Neuronal stem cell (in vitro differentiated cells): ENCODE measurements around the gene COX17.

ENCODE experiments used
- DNase-seq: peaks from one replicate; pipeline ENCODE4 v3.0.0-alpha.2; 2013; ENCODE audit warnings: low spot score
- H2AFZ ChIP-seq: one replicate; pipeline ENCODE4 v1.6.1; 2013; ENCODE audit warnings: mild to moderate bottlenecking, low read length, inconsistent platforms
- H2AK5ac ChIP-seq: 2 replicates; pipeline ENCODE4 v1.6.1; 2013; ENCODE audit warnings: low read depth, mild to moderate bottlenecking, inconsistent platforms, low read length, moderate library complexity, mixed read lengths
- H2BK120ac ChIP-seq: 2 replicates; pipeline ENCODE4 v1.6.1; 2013; ENCODE audit warnings: low read depth, mild to moderate bottlenecking, inconsistent platforms, low read length, moderate library complexity, mixed read lengths
- H2BK12ac ChIP-seq: one replicate; pipeline ENCODE4 v1.6.1; 2013; ENCODE audit warnings: low read length, inconsistent platforms
- H2BK15ac ChIP-seq: 2 replicates; pipeline ENCODE4 v1.6.1; 2013; ENCODE audit warnings: mild to moderate bottlenecking, low read length, inconsistent platforms, mixed read lengths
- H2BK5ac ChIP-seq: one replicate; pipeline ENCODE4 v1.6.1; 2013; ENCODE audit warnings: inconsistent platforms, mild to moderate bottlenecking, low read length, moderate library complexity
- H3K14ac ChIP-seq: one replicate; pipeline ENCODE4 v1.6.1; 2013; ENCODE audit warnings: low read length, inconsistent platforms
- H3K18ac ChIP-seq: 2 replicates; pipeline ENCODE4 v1.6.1; 2013; ENCODE audit warnings: low read length, inconsistent platforms
- H3K23ac ChIP-seq: 2 replicates; pipeline ENCODE4 v1.6.1; 2013; ENCODE audit warnings: low read depth, mild to moderate bottlenecking, mixed read lengths, low read length, inconsistent platforms; ENCODE audit not compliant: poor library complexity
- H3K27ac ChIP-seq: replicated peaks from 3 replicates; pipeline ENCODE4 v1.5.1; 2013; ENCODE audit warnings: low read length, inconsistent platforms
- H3K27me3 ChIP-seq, 3 experiments: 2 replicates each; pipeline ENCODE4 v1.6.1; 2013; ENCODE audit warnings: low read length in 3 of 3, mild to moderate bottlenecking in 2 of 3, inconsistent platforms in 1 of 3, low read depth in 1 of 3, mixed read lengths in 1 of 3, moderate library complexity in 1 of 3; ENCODE audit not compliant: control insufficient read depth in 3 of 3, insufficient read depth in 3 of 3
- H3K36me3 ChIP-seq, 2 donors: replicated peaks in 1 of 2; 2 replicates each; pipeline ENCODE4 v1.6.1; 2013; ENCODE audit warnings: low read length in 2 of 2; ENCODE audit not compliant: control insufficient read depth in 2 of 2, insufficient read depth in 2 of 2
- H3K4ac ChIP-seq: 2 replicates; pipeline ENCODE4 v1.6.1; 2013; ENCODE audit warnings: inconsistent platforms, mild to moderate bottlenecking, low read length, moderate library complexity
- H3K4me1 ChIP-seq, 2 donors: 1 replicate in 1 of 2; 2 replicates in 1 of 2; pipeline ENCODE4 v1.6.1; 2013; ENCODE audit warnings: low read length in 2 of 2, low read depth in 1 of 2; ENCODE audit not compliant: control insufficient read depth in 2 of 2, insufficient read depth in 1 of 2
- H3K4me2 ChIP-seq: one replicate; pipeline ENCODE4 v1.6.1; 2013; ENCODE audit warnings: mild to moderate bottlenecking, low read length, inconsistent platforms; ENCODE audit not compliant: insufficient read depth, poor library complexity, severe bottlenecking
- H3K4me3 ChIP-seq, 2 donors: 2 replicates each; pipeline ENCODE4 v1.5.1; 2013; ENCODE audit warnings: low read length in 2 of 2, mild to moderate bottlenecking in 2 of 2, inconsistent platforms in 1 of 2, moderate library complexity in 1 of 2
- H3K79me1 ChIP-seq: one replicate; pipeline ENCODE4 v1.6.1; 2013; ENCODE audit warnings: low read depth, mild to moderate bottlenecking, inconsistent platforms, low read length, moderate library complexity
- H3K9ac ChIP-seq: one replicate; pipeline ENCODE4 v1.6.1; 2013; ENCODE audit warnings: mild to moderate bottlenecking, low read depth, low read length, inconsistent platforms; ENCODE audit not compliant: poor library complexity
- H3K9me3 ChIP-seq, 2 donors: replicated peaks in 1 of 2; 2 replicates each; pipeline versions ENCODE3 to v1.6.1; 2013; ENCODE audit warnings: low read length in 2 of 2, mild to moderate bottlenecking in 2 of 2, inconsistent platforms in 1 of 2, low read depth in 1 of 2, mixed read lengths in 1 of 2, moderate library complexity in 1 of 2; ENCODE audit not compliant: control insufficient read depth in 2 of 2, insufficient read depth in 1 of 2
- H4K8ac ChIP-seq: one replicate; pipeline ENCODE4 v1.6.1; 2013; ENCODE audit warnings: low read depth, mild to moderate bottlenecking, inconsistent platforms, low read length, moderate library complexity
- H4K91ac ChIP-seq: one replicate; pipeline ENCODE4 v1.6.1; 2013; ENCODE audit warnings: low read length, low read depth, mild to moderate bottlenecking, inconsistent platforms; ENCODE audit not compliant: poor library complexity
- WGBS, 2 donors: extraction: QIAGEN DNeasy Blood & Tissue Kit; methylation state at CpG; one replicate each; pipeline ENCODE4 v1.1.7; 2013; ENCODE audit warnings: missing lambda C conversion rate in 2 of 2, mixed read lengths in 1 of 2; ENCODE audit not compliant: insufficient read length in 2 of 2, insufficient replicate concordance in 1 of 2; ENCODE audit errors: extremely low coverage in 2 of 2; 5-methylcytosine and 5-hydroxymethylcytosine counted together

Gene COX17

DNA sequence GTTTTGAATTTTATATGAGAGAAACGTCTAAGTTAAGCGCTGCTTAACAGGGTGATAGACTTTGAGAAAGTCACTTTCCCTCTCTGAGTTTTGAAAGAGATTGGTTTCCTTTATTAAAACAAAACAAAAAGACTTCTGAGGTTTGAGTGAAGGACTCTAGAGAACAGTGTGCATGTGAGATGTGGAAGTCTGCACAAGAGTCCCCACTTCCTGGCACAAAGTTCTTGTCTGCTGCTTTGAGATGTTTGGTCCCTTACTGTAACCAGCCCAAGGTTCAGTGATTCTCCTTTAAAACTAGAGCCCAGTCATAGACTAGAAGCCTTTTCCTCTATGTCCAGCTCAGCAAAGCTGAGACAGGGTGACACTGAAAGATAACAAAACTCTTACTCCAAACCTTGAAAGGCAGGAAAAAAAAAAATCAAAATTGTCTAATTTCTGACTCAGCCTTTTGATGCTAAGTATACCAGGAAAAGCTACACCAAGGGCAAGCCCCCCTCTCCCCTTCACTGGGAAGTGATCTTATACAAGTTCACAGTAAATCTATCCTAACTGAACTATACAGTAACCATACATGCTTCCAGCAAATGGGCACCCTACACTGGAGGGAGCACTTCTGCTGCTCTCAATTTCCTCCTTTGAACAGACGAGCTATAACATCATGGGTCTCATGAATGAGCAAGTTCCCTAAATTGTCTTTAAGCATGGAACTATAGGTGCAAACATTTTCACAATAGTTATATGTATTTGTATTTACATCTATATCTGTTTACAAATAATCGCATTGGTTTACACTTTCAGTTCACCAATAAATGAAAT is 19.1 kb downstream of the COX17 start:
- Histone ChIP-seq H3K4me1 (no peaks in the 10 kb centered on the region), H2BK12ac (no peak overlapping the region), H3K4ac (no peak overlapping the region), H4K91ac (no peak overlapping the region), H4K8ac (no peak overlapping the region), H3K27ac (no peak overlapping the region), H3K36me3 (no peaks in the 10 kb centered on the region), H3K4me3 (no peak overlapping the region), H3K23ac (no peak overlapping the region), H3K14ac (no peak overlapping the region), H2BK120ac (no peak overlapping the region), H3K18ac (no peak overlapping the region), H3K9me3 (no peaks in the 10 kb centered on the region), H3K79me1 (no peaks in the 10 kb centered on the region), H2BK5ac (no peak overlapping the region), H3K9ac (no peak overlapping the region), H3K4me2 (no peak overlapping the region), H2AFZ (no peak overlapping the region), H2BK15ac (no peak overlapping the region), H2AK5ac (no peak overlapping the region), H3K27me3 (no peaks in the 10 kb centered on the region)
- no peak for DNase-seq
- WGBS, 2 donors = no CpG with 5 or more reads among the region's 4 CpGs

DNA sequence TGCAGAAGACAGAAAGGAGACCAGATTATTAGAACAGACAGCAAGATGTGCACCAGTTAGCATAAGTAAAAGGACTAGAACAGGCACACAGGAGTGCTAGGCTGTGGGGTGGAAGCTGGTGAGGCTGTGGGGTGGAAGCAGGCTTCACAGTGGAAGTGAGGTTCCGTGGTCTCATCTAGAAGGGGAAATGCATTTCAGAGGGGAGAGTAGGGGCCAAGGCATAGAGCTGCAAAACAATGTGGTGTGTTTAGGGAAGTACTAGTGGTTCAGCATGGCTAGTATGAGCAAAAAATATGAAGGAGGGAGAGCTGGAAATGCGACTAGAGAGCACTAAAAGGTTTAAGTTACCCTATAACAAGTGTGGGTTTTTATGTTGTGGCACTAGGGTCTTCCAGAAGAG is 23.3 kb downstream of the COX17 start:
- DNase-seq = no peak

DNA sequence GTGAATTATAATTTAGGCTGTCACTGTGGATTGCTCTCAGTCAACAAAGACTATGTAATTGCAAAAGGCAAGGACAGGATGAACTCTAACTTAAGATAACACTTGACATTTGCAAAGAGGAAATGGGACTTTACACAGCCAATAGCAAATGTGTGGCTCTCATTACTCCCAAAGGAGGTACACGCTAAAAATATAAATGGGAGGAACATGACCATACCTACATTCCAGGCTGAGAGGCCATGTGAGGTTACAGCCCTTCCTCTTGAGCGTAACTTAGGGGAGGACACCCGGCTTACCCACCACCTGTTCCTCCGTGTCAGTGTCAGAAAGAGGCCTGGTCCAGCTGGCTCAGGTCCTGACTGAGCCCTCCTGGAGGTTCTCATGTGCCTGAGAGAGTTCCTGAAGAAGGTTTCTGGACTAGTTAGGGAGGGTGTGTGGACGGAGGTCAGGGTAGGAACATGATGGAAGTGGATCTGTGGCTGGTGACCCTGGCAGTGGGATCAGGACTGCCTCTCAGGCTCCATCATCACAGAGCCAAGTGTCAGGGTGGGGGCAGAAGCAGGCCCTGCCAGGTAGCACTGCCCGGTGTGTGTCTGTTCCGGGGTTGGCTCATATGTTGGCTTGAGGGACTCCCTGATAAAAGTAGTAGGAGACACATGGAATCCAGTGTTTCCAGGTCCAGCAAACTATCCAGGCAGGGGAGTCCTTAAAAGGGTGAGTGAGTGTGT is 24.7 kb downstream of the COX17 start:
- no peak overlapping the region for H3K4me2 ChIP-seq
- no CpG with 5 or more reads among the region's 7 CpGs for WGBS, 2 donors
- H2AK5ac ChIP-seq = no peak overlapping the region
- H2BK15ac ChIP-seq = no peak overlapping the region
- H3K4me3 ChIP-seq = no peak overlapping the region
- no peaks in the 10 kb centered on the region for H3K79me1 ChIP-seq
- H4K8ac ChIP-seq = no peak overlapping the region
- no peak overlapping the region for H3K23ac ChIP-seq
- H3K4me1 ChIP-seq = no peaks in the 10 kb centered on the region
- H3K27me3 ChIP-seq = no peaks in the 10 kb centered on the region
- H2BK120ac ChIP-seq = no peak overlapping the region
- H2AFZ ChIP-seq = no peak overlapping the region
- no peak overlapping the region for H3K4ac ChIP-seq
- H3K9me3 ChIP-seq = no peaks in the 10 kb centered on the region
- no peak overlapping the region for H3K9ac ChIP-seq
- no peak overlapping the region for H3K27ac ChIP-seq
- no peak overlapping the region for H2BK5ac ChIP-seq
- H4K91ac ChIP-seq = no peak overlapping the region
- H3K36me3 ChIP-seq = no peaks in the 10 kb centered on the region
- DNase-seq = no peak
- no peak overlapping the region for H3K14ac ChIP-seq
- no peak overlapping the region for H2BK12ac ChIP-seq
- no peak overlapping the region for H3K18ac ChIP-seq

More for the DNA sequence above, 23.3 kb downstream of the COX17 start:
- H3K4me1 ChIP-seq = no peaks in the 10 kb centered on the region
- no peaks in the 10 kb centered on the region for H3K9me3 ChIP-seq
- H2AK5ac ChIP-seq = no peak overlapping the region
- no peak overlapping the region for H2AFZ ChIP-seq
- H2BK120ac ChIP-seq = no peak overlapping the region
- no peak overlapping the region for H3K9ac ChIP-seq
- no peak overlapping the region for H2BK15ac ChIP-seq
- no peaks in the 10 kb centered on the region for H3K27me3 ChIP-seq
- H3K79me1 ChIP-seq = no peaks in the 10 kb centered on the region
- no peak overlapping the region for H3K14ac ChIP-seq
- no peak overlapping the region for H3K18ac ChIP-seq
- no CpG with 5 or more reads among the region's 2 CpGs for WGBS, 2 donors
- H3K27ac ChIP-seq = no peak overlapping the region
- H3K4ac ChIP-seq = no peak overlapping the region
- no peak overlapping the region for H3K4me2 ChIP-seq
- no peak overlapping the region for H3K4me3 ChIP-seq
- no peak overlapping the region for H4K91ac ChIP-seq
- no peaks in the 10 kb centered on the region for H3K36me3 ChIP-seq
- H4K8ac ChIP-seq = no peak overlapping the region
- H2BK5ac ChIP-seq = no peak overlapping the region
- H2BK12ac ChIP-seq = no peak overlapping the region
- no peak overlapping the region for H3K23ac ChIP-seq

GRCh38 chr3:119649761-119650160 is 27.4 kb downstream of the COX17 start:
- Histone ChIP-seq H3K27me3 (no peaks in the 10 kb centered on the region), H4K8ac (no peak overlapping the region), H3K4me1 (no peaks in the 10 kb centered on the region), H2BK5ac (no peak overlapping the region), H2AK5ac (no peak overlapping the region), H2BK12ac (no peak overlapping the region), H3K23ac (no peak overlapping the region), H3K36me3 (no peaks in the 10 kb centered on the region), H3K14ac (no peak overlapping the region), H3K4ac (no peak overlapping the region), H3K79me1 (no peaks in the 10 kb centered on the region), H4K91ac (no peak overlapping the region), H3K27ac (no peak overlapping the region), H3K4me2 (no peak overlapping the region), H2BK15ac (no peak overlapping the region), H2AFZ (no peak overlapping the region), H2BK120ac (no peak overlapping the region), H3K9me3 (no peaks in the 10 kb centered on the region), H3K9ac (no peak overlapping the region), H3K18ac (no peak overlapping the region), H3K4me3 (no peak overlapping the region)
- 100% methylated on average over 1 of the region's 3 CpGs; no CpG with 5 or more reads in 1 of the 2 donors for WGBS, 2 donors
- no peak for DNase-seq
